GM08714 (cell line): ENCODE data around the gene ARHGAP26.

ENCODE experiments used
- H3K4me3 ChIP-seq: fragments of 200-500 bp; sonication (Bioruptor generic); 2 replicates; pipeline ENCODE4 v1.5.1; 2014; ENCODE audit warnings: mild to moderate bottlenecking, low read length, inconsistent platforms
- ZNF274 ChIP-seq: IDR thresholded peaks from 2 replicates; pipeline ENCODE4 v1.6.1; 2012; ENCODE audit warnings: mild to moderate bottlenecking, low read depth, low read length

ARHGAP26 gene

GRCh38 chr5:142878111-142878510 lies 107.9 kb downstream of the ARHGAP26 start:
- TF ChIP-seq ZNF274: no peak
- H3K4me3 ChIP-seq: no peak overlapping the region

GRCh38 chr5:142878638-142879037 lies 108.5 kb downstream of the ARHGAP26 start:
- H3K4me3 ChIP-seq: no peak overlapping the region
- no peak for TF ChIP-seq ZNF274

- H3K4me3 ChIP-seq: no peak overlapping the region
- TF ChIP-seq ZNF274: no peak
Measured at GRCh38 chr5:142881076-142881783, 111.1 kb downstream of the ARHGAP26 start.

DNA sequence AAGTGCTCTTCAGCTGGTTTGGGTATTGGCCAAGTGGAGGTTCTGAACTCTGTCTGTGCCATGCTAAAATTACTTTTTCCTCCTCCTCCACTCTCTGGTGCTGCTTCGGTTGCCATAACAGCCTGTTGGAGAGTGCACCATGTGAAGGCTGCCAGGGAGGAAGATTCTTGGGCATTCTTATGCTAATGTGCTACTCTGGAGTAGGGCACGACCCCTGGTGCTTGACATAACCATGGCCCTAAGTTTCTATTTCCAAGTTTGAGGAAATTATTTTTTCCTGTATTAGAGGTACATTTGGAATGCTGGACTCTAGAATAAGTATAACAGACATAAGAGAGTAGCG lies 111.6 kb downstream of the ARHGAP26 start:
- no peak for TF ChIP-seq ZNF274
- H3K4me3 ChIP-seq: no peak overlapping the region

DNA sequence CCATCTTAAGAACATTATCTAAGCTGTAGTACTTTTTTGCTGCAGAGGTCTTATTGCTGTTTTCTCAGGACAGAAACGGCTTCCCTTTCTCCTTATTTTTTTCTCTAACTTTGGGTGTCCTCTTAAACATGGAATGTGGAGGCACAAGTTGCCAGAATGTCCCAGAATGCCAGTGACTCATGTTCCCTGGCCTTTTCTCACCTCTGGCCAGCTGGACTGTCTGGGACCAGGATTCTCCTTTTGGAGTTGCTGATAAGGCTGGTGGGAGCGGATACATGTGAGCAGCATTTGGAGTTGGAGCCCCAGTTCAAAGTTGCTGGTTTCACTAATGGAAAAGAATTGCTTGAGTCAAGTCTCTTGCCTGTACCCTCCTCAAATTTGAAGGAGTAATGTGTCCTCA lies 112.8 kb downstream of the ARHGAP26 start:
- no peak overlapping the region for H3K4me3 ChIP-seq
- TF ChIP-seq ZNF274: no peak

- no peak for TF ChIP-seq ZNF274
- no peak overlapping the region for H3K4me3 ChIP-seq
Measured at GRCh38 chr5:142883438-142883837, 113.3 kb downstream of the ARHGAP26 start.

- no peak overlapping the region for H3K4me3 ChIP-seq
Measured at GRCh38 chr5:142884029-142884428, 113.9 kb downstream of the ARHGAP26 start.

GRCh38 chr5:142886211-142886610 lies 116.0 kb downstream of the ARHGAP26 start:
- H3K4me3 ChIP-seq: no peak overlapping the region
- no peak for TF ChIP-seq ZNF274

More at GRCh38 chr5:142884029-142884428, 113.9 kb downstream of the ARHGAP26 start:
- TF ChIP-seq ZNF274: no peak

GRCh38 chr5:142886956-142887355 lies 116.8 kb downstream of the ARHGAP26 start:
- no peak for TF ChIP-seq ZNF274
- H3K4me3 ChIP-seq: no peak overlapping the region

DNA sequence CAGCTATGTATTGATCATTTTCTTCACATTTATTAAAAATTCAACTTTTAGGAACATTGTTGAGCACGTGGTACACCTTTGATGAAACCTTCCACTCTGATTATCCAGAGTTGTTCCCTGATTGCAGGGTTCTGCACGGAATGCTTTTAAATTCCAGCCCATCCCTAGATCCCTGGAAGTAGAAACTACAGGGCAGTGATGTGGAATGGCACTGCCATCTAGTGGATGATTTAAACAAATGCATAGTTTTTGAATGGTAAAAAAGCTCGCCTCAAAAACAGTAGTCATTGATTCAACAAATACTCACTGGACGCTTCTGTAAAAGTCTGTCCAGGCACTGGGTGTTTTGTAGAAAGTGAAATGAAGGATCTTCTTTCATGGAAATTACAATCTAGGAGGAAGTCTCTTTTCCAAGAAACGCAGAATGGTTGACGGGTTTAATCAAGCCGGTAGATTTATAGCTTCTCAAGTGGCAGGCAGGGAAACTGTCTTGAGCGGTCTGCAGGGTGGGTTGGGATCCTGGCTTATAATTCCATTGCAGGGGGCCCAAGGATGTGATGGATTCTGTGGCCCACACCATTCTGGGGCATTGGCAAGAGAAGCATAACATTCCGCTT lies 118.4 kb downstream of the ARHGAP26 start:
- TF ChIP-seq ZNF274: no peak
- H3K4me3 ChIP-seq: no peak overlapping the region

DNA sequence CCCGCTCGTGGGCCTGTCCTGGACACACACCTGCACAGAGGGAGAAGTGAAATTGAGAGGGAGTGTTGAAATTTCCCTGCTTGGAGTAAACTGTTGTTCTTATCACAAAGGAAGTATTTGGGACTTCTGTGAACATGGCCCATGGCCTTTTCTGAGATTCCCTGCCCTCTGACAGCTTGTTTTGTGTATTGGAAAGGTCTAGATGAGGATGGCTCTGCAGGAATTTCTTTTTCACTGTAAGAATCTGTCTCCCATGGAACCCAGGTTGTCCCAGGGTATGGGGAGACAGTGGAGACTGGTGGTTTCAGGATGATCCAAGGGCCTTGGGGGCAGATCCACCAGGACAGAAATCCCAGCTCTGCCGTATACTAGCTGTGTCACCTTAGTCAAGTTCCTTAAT lies 121.8 kb downstream of the ARHGAP26 start:
- TF ChIP-seq ZNF274: no peak

DNA sequence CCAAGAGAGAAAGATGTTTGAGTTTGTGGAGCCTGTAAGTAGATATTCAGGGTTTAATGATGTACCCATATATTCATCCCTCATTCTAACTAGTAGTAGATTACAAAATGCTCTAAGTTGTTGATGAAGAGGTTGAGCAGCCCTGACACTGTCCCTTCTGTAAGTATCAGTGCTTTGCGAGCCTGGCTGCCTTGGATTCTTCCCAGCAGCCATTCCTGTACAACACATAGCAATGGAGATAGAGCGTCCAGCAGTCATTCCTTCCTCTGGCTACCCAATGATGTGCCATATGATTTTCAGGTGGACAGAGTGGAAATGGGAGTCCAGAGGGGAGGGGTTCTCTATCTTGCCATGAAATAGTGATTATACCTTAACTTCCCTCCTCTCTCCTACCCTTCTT lies 124.1 kb downstream of the ARHGAP26 start:
- no peak for TF ChIP-seq ZNF274
- H3K4me3 ChIP-seq: no peak overlapping the region

More for the DNA sequence above, 121.8 kb downstream of the ARHGAP26 start:
- no peak overlapping the region for H3K4me3 ChIP-seq

DNA sequence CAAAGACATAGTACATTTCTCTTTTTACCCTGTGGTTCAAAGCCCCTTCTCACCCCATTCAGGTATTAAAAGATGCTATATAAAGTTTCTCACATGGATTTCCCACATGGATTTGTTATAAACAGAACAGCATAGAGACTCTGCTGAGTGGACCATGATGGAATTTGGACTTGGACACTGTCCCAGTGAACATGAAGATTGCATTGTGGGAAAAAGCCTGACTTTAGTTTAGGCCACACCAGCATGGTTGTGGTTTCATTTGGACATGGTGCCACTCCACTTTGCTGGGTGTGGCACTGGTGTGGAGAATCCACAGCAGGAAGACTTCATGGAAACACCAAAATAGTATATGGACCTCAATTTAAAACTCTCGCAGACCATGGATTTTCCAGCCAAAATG lies 124.6 kb downstream of the ARHGAP26 start:
- H3K4me3 ChIP-seq: no peak overlapping the region
- no peak for TF ChIP-seq ZNF274

DNA sequence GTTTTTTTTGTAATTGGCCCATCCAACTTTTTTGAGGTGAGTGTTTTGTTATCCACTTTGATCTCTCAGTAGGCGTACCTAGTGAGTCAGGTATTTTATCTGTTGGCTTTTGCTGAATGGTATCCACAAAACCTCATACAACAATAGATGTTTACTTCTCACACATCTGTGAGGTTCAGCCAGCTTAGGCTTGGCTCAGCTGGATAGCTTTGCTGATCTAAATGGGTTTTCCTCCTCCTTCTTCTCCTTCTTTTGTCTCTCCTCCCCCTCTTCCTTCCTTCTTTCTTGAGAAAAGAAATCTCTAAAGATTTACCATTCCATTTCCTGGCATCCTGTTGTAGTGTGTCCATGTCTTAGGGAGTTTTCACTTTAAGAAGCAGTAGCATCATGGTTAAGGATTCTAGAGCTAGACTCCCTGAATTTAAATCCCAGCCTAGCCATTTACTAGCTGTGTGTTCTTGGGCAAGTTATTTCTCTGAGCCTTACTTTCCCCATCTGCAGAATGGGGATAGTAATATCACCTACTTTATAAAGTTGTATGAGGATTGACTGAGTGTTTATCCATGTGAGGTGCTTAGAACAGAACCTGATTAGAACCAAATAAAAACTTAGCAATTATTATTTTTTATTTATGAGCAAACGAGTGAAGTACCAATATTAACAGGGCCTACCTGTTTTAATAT lies 126.3 kb downstream of the ARHGAP26 start:
- H3K4me3 ChIP-seq: no peak overlapping the region
- TF ChIP-seq ZNF274: no peak

DNA sequence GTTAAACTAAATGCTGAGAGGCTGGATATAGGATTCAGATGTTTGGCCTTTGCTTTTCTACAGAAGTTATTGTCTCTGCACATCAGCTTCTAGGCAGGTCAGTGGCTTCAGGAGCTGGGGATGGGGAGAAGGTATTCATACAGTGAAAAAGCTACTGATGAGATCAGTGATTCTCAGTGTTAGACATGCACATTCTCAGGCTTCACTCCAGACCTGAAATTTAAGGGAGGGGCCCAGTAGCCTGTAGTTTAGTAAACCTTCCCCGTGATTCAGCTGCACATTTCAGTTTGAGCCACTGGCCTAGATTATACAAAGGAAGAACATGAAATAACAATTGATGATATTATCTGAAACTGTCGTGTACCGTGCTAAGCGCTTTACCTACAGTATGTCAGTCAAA lies 127.2 kb downstream of the ARHGAP26 start:
- TF ChIP-seq ZNF274: no peak
- no peak overlapping the region for H3K4me3 ChIP-seq
